CD4-positive, CD25-positive, alpha-beta regulatory T cell (primary cell): ENCODE results near the gene DNAL4. TPM values are rescaled to one million over a fixed set of nuclear protein-coding genes. Genes with fewer than 3 reads are reported as not detected.

ENCODE experiments used
- ATAC-seq, 2 donors: fragments of 150-1000 bp; cut with Tn5 transposase; one replicate each; pipeline ENCODE4 v1.10.0; 2021; ENCODE audit warnings: low read depth in 2 of 2, moderate number of reproducible peaks in 2 of 2, moderate library complexity in 1 of 2
- DNase-seq, 3 donors: peaks; one replicate each; pipeline versions ENCODE4 v3.0.0 to v3.0.0-alpha.2; 2012 to 2022; ENCODE audit warnings: mixed read lengths in 1 of 3
- H3K27ac ChIP-seq: one replicate; pipeline ENCODE4 v1.7.0; 2013; ENCODE audit warnings: mild to moderate bottlenecking, low read length; ENCODE audit not compliant: insufficient read depth, poor library complexity, severe bottlenecking
- H3K27me3 ChIP-seq: one replicate; pipeline ENCODE4 v1.7.0; 2013; ENCODE audit warnings: low read length; ENCODE audit not compliant: control insufficient read depth, insufficient read depth
- H3K36me3 ChIP-seq: one replicate; pipeline ENCODE4 v1.7.0; 2013; ENCODE audit warnings: mild to moderate bottlenecking, low read length, moderate library complexity; ENCODE audit not compliant: control insufficient read depth, insufficient read depth
- H3K4me1 ChIP-seq: 2 replicates; pipeline ENCODE4 v1.7.0; 2013; ENCODE audit warnings: mild to moderate bottlenecking, low read length; ENCODE audit not compliant: insufficient read depth, control insufficient read depth, poor library complexity, severe bottlenecking
- H3K4me3 ChIP-seq: one replicate; pipeline ENCODE4 v1.7.0; 2013; ENCODE audit warnings: low read depth, mild to moderate bottlenecking, low read length, moderate library complexity
- H3K9me3 ChIP-seq, 2 experiments: 1 replicate in 1 of 2; 2 replicates in 1 of 2; pipeline ENCODE4 v1.7.0; 2013; ENCODE audit warnings: low read length in 2 of 2, mild to moderate bottlenecking in 1 of 2, moderate library complexity in 1 of 2; ENCODE audit not compliant: control insufficient read depth in 2 of 2
- H3K27ac Mint-ChIP-seq, 3 donors: one replicate each; pipeline ENCODE4 v1.8.0; 2020 to 2022; ENCODE audit warnings: mild to moderate bottlenecking in 3 of 3, mixed read lengths in 3 of 3, moderate library complexity in 2 of 3
- H3K27me3 Mint-ChIP-seq: one replicate; pipeline ENCODE4 v1.8.0; 2022; ENCODE audit warnings: mild to moderate bottlenecking, mixed read lengths
- H3K36me3 Mint-ChIP-seq: one replicate; pipeline ENCODE4 v1.8.0; 2020; ENCODE audit warnings: mixed read lengths
- H3K4me1 Mint-ChIP-seq, 4 donors: one replicate each; pipeline ENCODE4 v1.8.0; 2020 to 2022; ENCODE audit warnings: mixed read lengths in 4 of 4, mild to moderate bottlenecking in 1 of 4
- H3K4me3 Mint-ChIP-seq, 4 donors: one replicate each; pipeline ENCODE4 v1.8.0; 2020 to 2022; ENCODE audit warnings: mild to moderate bottlenecking in 4 of 4, mixed read lengths in 4 of 4, moderate library complexity in 3 of 4
- H3K9me3 Mint-ChIP-seq, 7 donors: one replicate each; pipeline ENCODE4 v1.8.0; 2020 to 2022; ENCODE audit warnings: mixed read lengths in 7 of 7, mild to moderate bottlenecking in 3 of 7, moderate library complexity in 2 of 7
- polyA plus RNA-seq, 4 donors: library from polyadenylated mRNA; unstranded; fragments of 300-500 nt; fragmentation: Illumina TruSeq; gene quantifications; one replicate each; pipeline ENCODE4 v1.2.3, GENCODE V29; 2021
- total RNA-seq: library from RNA; stranded (reverse); gene quantifications from one replicate; pipeline ENCODE4 v1.2.3, GENCODE V29; 2022

DNAL4 gene
- total and polyA plus RNA-seq, 5 donors from 2014 or later: 6.3 to 10.9 (median 9.9) TPM

- Mint-ChIP-seq H3K4me1 (peaks cover 0 to 3% (median 3%) of the 10 kb centered on the region in 4 donors), H3K27me3 (no peaks in the 10 kb centered on the region), H3K36me3 (peaks cover 3% of the 10 kb centered on the region), H3K9me3 (no peaks in the 10 kb centered on the region), H3K4me3 (no peak overlapping the region), H3K27ac (peak overlapping the region in 1 of 3 donors; percentile 67)
- Histone ChIP-seq H3K4me1 (peaks cover 4% of the 10 kb centered on the region), H3K4me3 (no peak overlapping the region), H3K27ac (no peak overlapping the region), H3K9me3 (no peaks in the 10 kb centered on the region), H3K27me3 (no peaks in the 10 kb centered on the region), H3K36me3 (no peaks in the 10 kb centered on the region)
- ATAC-seq (no peak), DNase-seq (no peak)
Observed at GRCh38 chr22:38773363-38773946, 20.5 kb downstream of the DNAL4 start.

GRCh38 chr22:38772623-38772873 lies 21.4 kb downstream of the DNAL4 start:
- Histone ChIP-seq H3K27ac (no peak overlapping the region), H3K9me3 (no peaks in the 10 kb centered on the region), H3K4me3 (no peak overlapping the region), H3K36me3 (no peaks in the 10 kb centered on the region), H3K4me1 (peaks cover 4% of the 10 kb centered on the region), H3K27me3 (no peaks in the 10 kb centered on the region)
- ATAC-seq (no peak), DNase-seq (no peak)
- Mint-ChIP-seq H3K9me3 (no peaks in the 10 kb centered on the region), H3K36me3 (no peaks in the 10 kb centered on the region), H3K27me3 (no peaks in the 10 kb centered on the region), H3K27ac (no peak overlapping the region), H3K4me3 (no peak overlapping the region), H3K4me1 (peaks cover 0 to 3% (median 1%) of the 10 kb centered on the region in 4 donors)

DNA sequence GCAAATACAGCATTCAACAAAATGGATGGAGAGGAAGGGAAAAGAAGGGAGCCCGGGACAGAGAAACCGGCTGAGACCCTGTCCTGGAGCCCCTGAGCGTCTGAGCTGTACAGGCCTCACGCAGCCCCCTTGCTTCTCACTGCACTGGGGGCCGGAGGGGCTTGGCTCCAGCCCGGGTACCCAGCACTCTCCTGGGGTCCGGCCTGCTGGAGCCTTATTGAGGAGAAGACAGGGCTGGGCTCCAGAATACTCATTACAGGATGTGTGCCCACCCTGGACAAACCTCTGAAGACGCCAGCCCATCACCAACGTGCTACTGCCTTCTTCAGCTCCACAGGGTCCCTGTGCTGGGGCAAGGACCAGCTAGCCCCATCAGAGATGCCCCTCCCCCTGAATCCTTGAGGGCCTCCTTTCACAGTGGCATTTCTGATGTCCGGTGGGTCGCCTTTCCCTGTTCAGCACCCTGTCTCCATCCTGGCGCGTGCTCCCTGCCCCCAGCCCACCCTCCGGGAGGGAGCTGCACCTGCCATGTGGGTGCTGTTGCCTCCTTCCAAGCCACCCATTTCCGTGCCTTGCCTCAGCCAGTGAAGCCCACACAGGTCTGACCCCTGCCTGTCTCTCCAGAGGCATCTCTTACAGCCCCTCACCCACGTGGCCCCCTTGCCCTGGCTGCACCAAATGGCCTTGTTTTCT lies 23.5 kb downstream of the DNAL4 start:
- Mint-ChIP-seq H3K36me3 (no peaks in the 10 kb centered on the region), H3K27ac (peak overlapping the region in 1 of 3 donors; percentile 74), H3K4me3 (no peak overlapping the region), H3K4me1 (peaks cover 0 to 9% (median 2%) of the 10 kb centered on the region in 4 donors), H3K27me3 (no peaks in the 10 kb centered on the region), H3K9me3 (no peaks in the 10 kb centered on the region)
- no peaks in the 10 kb centered on the region for H3K9me3 ChIP-seq
- no peak for ATAC-seq
- H3K36me3 ChIP-seq: no peaks in the 10 kb centered on the region
- DNase-seq: no peak
- no peaks in the 10 kb centered on the region for H3K27me3 ChIP-seq
- no peak overlapping the region for H3K27ac ChIP-seq
- peaks cover 4% of the 10 kb centered on the region for H3K4me1 ChIP-seq
- no peak overlapping the region for H3K4me3 ChIP-seq

- Mint-ChIP-seq H3K4me1 (peaks cover 0 to 9% (median 2%) of the 10 kb centered on the region in 4 donors), H3K4me3 (no peak overlapping the region), H3K9me3 (no peaks in the 10 kb centered on the region), H3K27me3 (no peaks in the 10 kb centered on the region), H3K27ac (no peak overlapping the region), H3K36me3 (no peaks in the 10 kb centered on the region)
- no peak overlapping the region for H3K4me3 ChIP-seq
- DNase-seq (no peak), ATAC-seq (no peak)
- no peak overlapping the region for H3K27ac ChIP-seq
- no peaks in the 10 kb centered on the region for H3K36me3 ChIP-seq
- H3K4me1 ChIP-seq: peaks cover 4% of the 10 kb centered on the region
- no peaks in the 10 kb centered on the region for H3K9me3 ChIP-seq
- no peaks in the 10 kb centered on the region for H3K27me3 ChIP-seq
Observed at GRCh38 chr22:38768036-38768435, 25.9 kb downstream of the DNAL4 start.

DNA sequence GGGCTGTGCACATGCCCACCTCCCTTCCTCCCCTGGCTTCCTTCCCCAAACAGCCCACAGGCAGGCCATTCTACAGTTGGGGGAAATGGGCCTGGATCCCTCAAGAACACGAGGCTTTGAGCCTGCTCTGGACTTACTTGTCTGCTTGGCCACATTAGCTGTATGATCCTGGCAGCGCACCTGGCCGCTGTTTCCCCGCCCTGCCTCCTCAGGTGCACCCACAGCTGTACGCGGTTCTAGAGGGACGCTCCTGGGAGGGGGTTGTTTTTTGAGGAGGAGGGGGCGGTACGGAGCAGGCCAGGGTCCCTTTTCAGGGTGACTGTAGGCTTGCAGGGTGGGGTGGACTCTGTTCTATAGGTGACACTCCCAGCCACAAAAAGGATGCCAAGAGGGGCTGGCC lies 26.6 kb downstream of the DNAL4 start:
- no peak overlapping the region for H3K27ac ChIP-seq
- H3K36me3 ChIP-seq: no peaks in the 10 kb centered on the region

DNA sequence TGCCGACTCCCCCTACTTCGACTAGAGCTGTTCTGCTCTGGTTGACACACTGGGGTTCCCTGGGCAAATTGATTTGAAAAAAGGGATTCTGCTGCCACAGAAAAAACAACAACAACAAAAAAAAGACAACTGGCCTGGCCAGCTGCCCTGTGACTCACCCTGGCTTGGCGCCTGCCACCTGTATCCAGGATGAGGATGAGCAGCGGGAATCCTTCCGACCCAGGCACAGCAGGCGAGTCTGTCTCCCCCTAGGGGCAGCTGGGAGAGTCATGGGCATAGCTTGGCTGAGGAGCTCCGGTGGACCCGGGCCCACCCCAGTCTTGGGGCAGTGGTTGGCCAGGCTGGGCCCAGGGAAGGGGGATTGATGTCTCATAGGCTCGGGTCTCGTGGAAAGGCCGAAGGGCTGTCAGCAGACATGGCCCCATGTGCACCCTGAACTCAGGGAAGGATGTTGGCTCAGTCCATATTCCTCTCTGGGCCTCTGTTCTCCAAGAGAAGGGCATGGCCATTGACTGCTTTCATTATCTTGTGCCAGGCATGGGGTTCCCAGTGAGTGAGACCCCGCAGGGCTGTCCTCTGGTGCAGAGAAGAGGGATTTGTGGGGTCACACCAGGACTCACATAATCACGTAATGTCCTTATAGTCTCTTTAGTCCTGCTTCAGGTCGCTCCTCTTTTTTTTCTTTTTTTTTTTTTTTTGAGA lies 27.7 kb downstream of the DNAL4 start:
- ATAC-seq (peak; percentile 44 to 58), DNase-seq (peak in 2 of 3 donors; percentile 30 to 38)
- H3K9me3 ChIP-seq: no peaks in the 10 kb centered on the region
- H3K27me3 ChIP-seq: no peaks in the 10 kb centered on the region
- H3K36me3 ChIP-seq: no peaks in the 10 kb centered on the region
- Mint-ChIP-seq H3K4me1 (peaks cover 0 to 9% (median 4%) of the 10 kb centered on the region in 4 donors), H3K36me3 (no peaks in the 10 kb centered on the region), H3K9me3 (no peaks in the 10 kb centered on the region), H3K27ac (peak overlapping the region in 2 of 3 donors; percentile 8 to 38), H3K27me3 (no peaks in the 10 kb centered on the region), H3K4me3 (no peak overlapping the region)
- no peak overlapping the region for H3K27ac ChIP-seq
- H3K4me1 ChIP-seq: peaks cover 4% of the 10 kb centered on the region
- H3K4me3 ChIP-seq: no peak overlapping the region

More for the DNA sequence above, 26.6 kb downstream of the DNAL4 start:
- Mint-ChIP-seq H3K27ac (no peak overlapping the region), H3K9me3 (no peaks in the 10 kb centered on the region), H3K4me1 (peaks cover 0 to 9% (median 4%) of the 10 kb centered on the region in 4 donors), H3K4me3 (no peak overlapping the region), H3K27me3 (no peaks in the 10 kb centered on the region), H3K36me3 (no peaks in the 10 kb centered on the region)
- Histone ChIP-seq H3K4me1 (peaks cover 4% of the 10 kb centered on the region), H3K27me3 (no peaks in the 10 kb centered on the region), H3K4me3 (no peak overlapping the region), H3K9me3 (no peaks in the 10 kb centered on the region)
- DNase-seq (no peak), ATAC-seq (no peak)

- Mint-ChIP-seq H3K36me3 (no peaks in the 10 kb centered on the region), H3K27ac (peak overlapping the region in 1 of 3 donors; percentile 52), H3K27me3 (no peaks in the 10 kb centered on the region), H3K4me3 (no peak overlapping the region), H3K4me1 (peaks cover 0 to 26% (median 20%) of the 10 kb centered on the region in 4 donors), H3K9me3 (no peaks in the 10 kb centered on the region)
- H3K4me1 ChIP-seq: peaks cover 16% of the 10 kb centered on the region
- no peak overlapping the region for H3K4me3 ChIP-seq
- no peak for ATAC-seq
- H3K9me3 ChIP-seq: no peaks in the 10 kb centered on the region
- H3K36me3 ChIP-seq: no peaks in the 10 kb centered on the region
- H3K27me3 ChIP-seq: no peaks in the 10 kb centered on the region
- H3K27ac ChIP-seq: no peak overlapping the region
- DNase-seq: no peak
Observed at GRCh38 chr22:38762551-38762983, 31.4 kb downstream of the DNAL4 start.
